ELR (cell line): ENCODE data around the gene MAP3K1.
"Not testable (repeated sequence)": the region's sequence is repeated elsewhere in the genome, so short reads cannot be mapped to it uniquely, and the experiment has no call there.

Experiments used
- DNase-seq: peaks from one replicate; pipeline ENCODE4 v3.0.0-alpha.2; 2015; ENCODE audit warnings: low read depth

The MAP3K1 gene

DNA sequence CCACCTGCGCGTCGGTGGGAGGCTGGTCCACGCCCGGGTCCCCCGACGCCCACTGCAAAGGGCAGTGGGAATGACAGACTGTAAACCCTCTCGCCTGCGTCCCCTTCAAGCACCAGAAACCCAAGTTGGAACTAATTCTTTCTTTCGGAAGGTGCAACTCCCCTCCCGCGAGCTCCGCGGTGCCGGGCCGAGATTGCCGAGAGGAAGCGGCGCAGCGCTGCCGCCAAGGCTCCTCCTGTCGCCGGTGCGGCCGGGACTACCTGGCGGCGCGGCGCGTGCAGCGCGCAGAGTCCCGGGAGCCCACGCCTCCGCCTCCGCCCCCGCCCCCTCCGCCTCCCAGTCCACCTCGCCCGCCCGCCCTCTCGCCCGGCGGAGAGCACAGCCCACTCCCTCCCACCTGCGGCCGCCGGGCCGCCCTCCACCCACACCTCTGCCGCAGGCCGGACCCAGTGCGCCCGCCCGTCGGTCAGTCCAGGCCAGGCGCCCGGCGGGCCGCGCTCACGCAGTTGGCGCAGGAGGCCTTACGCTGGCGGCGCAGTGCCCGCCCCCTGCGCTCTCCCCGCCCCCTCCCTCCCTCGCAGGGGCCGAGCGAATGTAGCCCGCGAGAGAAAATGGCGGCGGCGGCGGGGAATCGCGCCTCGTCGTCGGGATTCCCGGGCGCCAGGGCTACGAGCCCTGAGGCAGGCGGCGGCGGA, at the start of gene MAP3K1:
MAP3K1 (plus strand) TSS at position 587 of the 695 bp plus-strand sequence; CDS start at position 612, 25 bp downstream.
- peak; percentile 66 for DNase-seq

- DNase-seq = no peak
Observed at GRCh38 chr5:56766926-56767325, 48.4 kb upstream of the MAP3K1 start.

DNA sequence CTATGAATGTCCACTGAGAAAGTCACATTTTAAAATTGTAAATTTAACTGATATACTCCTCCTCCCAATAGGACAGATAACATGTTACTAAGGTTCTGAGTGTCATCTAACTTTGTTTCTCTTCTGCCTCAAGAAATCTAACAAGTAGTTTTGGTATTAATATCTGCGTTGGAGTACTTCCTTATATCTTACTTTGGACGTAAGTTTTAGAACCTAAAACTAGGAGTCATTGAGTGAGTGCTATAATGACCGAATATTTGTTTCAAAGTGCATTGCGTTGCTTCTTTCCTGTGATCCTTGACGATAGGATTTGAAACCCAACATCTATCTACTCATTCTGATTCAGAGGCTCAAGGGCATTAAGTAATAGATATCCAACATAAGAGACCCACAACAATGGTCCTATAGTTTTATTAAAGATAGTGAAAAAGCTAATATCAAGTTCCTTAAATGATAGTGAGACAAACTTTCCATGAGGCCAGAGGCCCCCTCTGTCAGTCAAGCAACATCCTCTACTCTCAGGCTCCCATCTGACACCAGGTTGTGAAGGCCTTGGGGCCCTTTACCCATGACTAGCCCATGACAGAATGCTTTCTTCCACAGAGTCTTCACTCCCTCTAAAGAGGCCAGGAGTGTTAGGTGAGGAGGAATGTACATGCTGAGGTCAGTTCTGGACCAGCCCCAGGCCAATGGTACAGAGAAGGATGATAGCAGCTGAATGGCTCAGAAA, 45.3 kb upstream of the MAP3K1 start:
- DNase-seq = no peak

- DNase-seq = no peak
Observed at GRCh38 chr5:56772767-56773166, 42.6 kb upstream of the MAP3K1 start.

- no peak for DNase-seq
Observed at GRCh38 chr5:56774957-56775356, 40.4 kb upstream of the MAP3K1 start.

DNA sequence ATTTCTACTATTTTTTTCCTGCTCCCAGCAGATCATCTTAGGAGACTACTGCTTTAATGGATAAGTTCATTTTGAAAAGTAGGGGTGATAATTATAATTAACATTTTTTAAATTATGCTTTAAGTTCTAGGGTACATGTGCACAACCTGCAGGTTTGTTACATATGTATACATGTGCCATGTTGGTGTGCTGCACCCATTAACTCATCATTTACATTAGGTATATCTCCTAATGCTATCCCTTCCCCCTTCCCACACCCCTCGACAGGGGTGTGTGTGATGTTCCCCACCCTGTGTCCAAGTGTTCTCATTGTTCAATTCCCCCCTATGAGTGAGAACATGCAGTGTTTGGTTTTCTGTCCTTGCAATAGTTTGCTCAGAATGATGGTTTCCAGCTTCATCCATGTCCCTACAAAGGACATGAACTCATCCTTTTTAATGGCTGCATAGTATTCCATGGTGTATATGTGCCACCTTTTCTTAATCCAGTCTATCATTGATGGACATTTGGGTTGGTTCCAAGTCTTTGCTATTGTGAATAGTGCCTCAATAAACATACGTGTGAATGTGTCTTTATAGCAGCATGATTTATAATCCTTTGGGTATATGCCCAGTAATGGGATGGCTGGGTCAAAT, 39.0 kb upstream of the MAP3K1 start:
- not testable (repeated sequence) for DNase-seq

DNA sequence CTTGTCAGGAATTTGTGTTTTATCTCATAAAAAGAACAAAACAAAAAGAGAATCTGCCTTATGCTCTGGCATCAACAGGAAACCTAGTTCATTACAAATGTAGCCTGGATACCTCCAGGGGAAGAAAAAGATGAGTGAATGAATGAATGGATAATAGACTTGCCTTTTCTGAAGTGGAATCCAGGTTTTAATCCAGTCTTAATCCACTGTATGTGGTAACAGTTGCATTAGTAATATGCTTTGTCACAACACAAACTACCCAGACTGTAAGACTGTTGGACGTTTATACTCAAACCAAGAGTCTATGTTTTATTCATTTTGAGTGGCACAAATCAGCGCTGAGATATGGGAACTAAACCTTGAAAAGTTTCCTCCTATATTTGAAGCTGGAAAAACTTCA, 32.1 kb upstream of the MAP3K1 start:
- DNase-seq = no peak

DNA sequence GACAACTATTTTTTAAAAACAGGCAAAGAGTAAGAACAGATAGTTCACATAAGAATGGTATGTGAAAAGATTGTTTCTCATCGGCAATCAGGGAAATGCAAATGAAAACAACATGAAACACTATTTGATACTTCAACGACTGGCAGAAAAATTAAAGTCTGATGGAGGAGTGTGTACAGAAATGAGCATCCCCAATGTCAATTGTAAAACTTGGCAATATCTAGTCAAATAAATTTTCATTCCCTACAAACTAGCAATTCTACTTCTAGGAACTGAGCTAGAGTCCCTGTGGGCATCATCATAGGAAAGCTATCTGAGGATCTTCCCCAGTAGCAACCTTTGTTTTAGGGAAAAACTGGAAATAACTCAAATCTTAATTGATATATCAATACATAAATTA, 29.0 kb upstream of the MAP3K1 start:
- no peak for DNase-seq

DNA sequence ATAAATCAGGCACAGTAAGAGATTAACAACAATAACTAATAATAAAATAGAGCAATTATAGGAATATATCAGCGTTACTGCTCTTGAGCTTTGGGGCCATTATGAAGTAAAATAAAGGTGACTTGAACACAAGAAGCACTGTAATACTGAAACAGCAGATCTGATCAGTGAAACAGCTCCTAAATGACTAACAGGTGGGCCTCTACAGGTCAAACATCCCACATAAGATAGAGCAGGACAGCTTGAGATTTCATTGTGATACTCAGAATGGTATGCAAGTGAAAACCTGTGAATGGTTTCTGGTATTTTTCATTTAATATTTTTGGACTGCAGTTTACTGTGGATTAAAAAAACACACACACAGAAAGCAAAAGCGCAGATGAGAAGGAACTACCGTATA, 24.0 kb upstream of the MAP3K1 start:
- DNase-seq = no peak

DNA sequence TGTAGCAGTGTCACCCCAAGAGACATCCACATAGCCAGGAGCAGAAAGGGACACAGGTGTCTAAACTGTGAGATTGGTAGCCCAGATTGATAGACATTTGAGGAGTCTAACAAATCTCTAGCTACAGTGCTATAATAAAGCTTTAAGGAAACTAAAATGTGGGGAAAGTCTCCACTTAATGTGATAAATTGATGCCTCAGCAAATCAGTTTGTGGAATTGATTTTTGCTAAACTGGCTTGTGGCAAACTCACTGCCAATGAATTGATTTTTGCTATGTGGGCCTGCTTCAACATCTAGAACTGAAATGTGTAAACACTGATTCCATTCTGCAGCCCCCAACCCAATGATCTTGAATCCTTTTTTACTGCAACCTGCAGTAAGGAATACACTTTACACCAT, 16.8 kb upstream of the MAP3K1 start:
- DNase-seq = no peak

DNA sequence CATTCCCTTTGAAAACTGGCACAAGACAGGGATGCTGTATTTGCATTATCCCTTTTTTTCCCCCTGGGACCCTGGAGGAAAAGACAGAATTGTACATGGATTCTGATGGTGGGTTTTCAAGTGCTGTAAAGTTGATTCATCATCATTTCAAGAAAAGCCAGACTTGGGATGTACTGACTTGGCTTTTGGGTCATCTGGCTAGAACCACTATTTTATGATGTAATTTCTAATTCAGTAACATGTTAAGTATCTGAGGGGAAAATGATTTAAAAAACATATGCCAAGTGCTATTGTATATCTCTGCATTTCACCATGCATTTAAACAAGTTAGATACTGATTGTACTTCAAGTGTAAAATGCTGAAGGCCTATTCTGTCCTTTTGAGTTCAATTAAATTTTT, 15.2 kb upstream of the MAP3K1 start:
- DNase-seq = no peak

- DNase-seq = no peak
Observed at GRCh38 chr5:56801256-56801655, 14.1 kb upstream of the MAP3K1 start.

DNA sequence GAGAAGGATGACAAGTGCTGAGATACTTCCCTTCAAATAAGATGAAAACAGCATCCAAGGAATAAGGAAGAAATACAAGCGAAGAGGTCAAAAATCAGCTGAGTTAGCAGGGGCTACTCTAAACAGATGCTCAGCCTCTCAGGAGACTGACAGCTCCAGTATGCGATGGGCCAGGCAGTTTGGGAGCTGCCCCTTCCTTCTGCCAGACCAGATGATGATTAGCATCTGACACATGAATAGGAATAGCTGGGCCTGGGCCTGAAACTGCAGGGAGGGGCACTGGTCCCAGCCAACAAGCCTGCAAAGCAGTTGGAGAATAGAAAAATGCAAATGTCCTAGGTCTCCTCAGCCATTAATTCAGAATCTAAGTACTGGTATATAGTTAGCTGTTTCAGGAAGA, 13.1 kb upstream of the MAP3K1 start:
- no peak for DNase-seq

- no peak for DNase-seq
Observed at GRCh38 chr5:56803025-56803424, 12.3 kb upstream of the MAP3K1 start.

DNA sequence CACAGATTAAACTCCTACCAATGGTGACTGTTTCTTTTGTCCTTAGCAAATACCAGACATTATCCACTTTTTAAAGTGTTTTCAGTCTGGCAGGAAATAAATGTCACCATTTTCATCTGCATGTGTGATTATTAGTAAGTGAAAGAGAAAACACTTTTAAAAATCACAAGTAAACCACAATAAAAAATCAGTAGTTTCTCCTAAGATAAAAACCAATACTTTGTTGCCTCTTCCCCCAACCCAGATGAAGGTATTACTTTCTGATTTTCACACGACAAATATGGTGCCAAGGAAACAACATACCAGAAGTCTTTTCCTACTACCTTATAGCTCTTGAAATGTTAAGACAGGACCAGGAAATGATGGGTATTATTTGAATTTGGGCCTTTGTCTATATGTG, 11.5 kb upstream of the MAP3K1 start:
- no peak for DNase-seq

DNA sequence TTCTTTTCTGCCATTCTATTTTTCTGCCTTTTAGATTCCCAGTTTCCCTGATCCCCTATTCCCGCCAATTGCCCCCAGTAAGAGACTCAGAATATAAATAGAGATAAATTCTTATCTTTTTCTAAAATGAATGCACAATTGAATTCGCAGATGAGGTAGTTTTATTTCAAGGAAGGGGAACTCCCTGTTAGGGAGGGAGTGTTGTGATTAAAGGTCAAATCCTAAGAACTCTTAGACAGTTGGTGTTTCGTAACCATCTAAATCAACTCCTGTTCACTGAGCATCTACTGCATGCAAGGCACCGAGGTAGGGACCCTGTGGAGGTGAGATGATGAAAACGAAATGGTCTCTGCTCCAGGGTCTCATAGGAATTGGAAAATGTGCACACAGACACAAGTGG, 7.7 kb upstream of the MAP3K1 start:
- no peak for DNase-seq

DNA sequence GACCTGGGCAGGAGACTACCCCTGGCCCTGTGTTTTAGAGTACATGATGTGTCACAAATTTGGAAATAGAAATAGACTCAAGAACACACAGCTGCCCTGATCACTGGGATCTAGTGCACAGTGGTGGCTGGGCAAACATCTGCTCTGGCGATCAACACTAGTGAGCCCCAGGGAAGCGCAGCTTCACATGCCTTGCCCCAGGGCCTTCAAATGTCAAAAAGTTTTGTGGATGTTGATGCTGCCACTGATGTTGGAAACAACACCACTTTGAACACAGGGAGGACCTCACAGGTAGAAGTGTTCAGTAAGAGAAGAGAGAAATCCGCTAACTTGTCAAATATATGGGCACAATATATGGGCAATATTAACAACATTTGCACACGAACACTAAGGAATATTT, 7.1 kb upstream of the MAP3K1 start:
- no peak for DNase-seq

DNA sequence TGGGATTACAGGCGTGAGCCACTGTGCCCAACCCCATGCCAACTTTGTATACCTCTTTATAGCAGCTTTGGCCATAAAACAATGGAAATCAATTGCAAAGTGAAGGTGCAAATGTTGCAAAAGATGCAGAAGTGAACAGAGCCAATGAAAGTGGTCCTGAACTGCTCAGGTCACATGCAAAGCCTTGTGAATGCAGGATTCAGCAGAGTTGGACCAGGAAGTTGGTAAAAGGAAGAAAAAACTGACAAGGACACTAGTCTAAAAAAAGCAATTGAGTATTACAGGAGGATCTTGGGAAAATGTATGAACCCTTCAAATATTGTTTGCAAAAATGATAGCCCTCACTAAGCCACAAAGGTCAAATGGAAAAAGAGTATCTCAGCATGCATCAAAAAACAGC, 4.5 kb upstream of the MAP3K1 start:
- DNase-seq = no peak

- DNase-seq = peak; percentile 8
Observed at GRCh38 chr5:56812110-56812509, 3.2 kb upstream of the MAP3K1 start.

DNA sequence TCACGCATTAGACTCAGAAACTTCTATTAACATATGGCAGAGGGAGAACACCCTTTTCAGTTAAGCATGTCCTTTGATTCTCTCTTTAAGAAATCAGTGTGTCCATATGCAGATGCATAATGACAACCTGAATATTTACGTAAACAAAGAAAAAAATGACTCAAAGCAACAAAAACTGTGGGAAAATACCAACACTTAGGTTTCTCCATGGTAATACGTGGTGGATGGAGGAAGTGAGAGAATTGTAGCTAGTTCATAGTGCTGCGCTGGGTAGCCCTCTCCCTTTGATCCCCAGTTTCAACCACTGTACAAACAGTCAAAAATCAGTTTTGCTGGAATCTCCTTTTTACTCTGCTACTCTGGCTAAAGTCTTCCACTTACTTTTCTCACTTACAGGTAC, 2.0 kb upstream of the MAP3K1 start:
- no peak for DNase-seq

- DNase-seq = peak; percentile 27
Observed at GRCh38 chr5:56814361-56814962, 887 bp upstream of the MAP3K1 start.

DNA sequence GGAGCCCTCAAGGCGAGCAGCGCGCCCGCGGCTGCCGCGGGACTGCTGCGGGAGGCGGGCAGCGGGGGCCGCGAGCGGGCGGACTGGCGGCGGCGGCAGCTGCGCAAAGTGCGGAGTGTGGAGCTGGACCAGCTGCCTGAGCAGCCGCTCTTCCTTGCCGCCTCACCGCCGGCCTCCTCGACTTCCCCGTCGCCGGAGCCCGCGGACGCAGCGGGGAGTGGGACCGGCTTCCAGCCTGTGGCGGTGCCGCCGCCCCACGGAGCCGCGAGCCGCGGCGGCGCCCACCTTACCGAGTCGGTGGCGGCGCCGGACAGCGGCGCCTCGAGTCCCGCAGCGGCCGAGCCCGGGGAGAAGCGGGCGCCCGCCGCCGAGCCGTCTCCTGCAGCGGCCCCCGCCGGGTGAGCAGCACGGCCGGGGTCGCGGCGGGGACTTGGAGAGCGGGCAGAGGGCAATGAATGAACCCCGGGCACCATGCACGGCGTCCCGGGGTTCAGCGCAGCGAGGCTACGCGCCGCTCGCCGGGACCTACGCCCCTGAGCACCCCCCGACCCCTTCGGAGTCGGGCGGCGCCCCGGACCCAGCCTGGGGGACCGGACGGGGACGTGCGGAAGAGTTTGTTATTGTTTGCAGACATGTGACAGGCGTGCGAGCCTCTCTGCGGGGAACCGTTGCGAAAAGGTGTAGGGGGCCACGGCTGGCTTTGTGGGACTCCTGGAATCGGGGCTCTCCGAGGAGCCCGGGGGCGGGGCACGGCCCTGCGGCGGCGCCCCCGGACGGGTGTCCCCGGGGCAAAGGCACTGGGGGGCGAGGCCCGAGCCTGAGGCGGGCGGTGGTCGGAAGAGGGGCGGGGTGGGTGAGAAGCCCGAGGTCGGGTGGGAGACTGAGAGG, 553 bp downstream of the MAP3K1 start:
- peak; percentile 61 for DNase-seq
